HepG2 (cell line): ENCODE measurements around the gene CTCF. TPM values are rescaled to one million over a fixed set of nuclear protein-coding genes. Genes with fewer than 3 reads are reported as not detected.

Experiments
- CREM ChIP-seq, 2 experiments: sonication (generic) in 1 of 2; formaldehyde crosslinking in 1 of 2; IDR thresholded peaks; 2 replicates each; pipeline versions ENCODE4 v1.4.0 to v1.6.1; 2016 to 2020; ENCODE audit warnings: antibody characterized with exemption in 1 of 2, mild to moderate bottlenecking in 1 of 2, missing genetic modification reagents in 1 of 2
- TOE1 ChIP-seq: sonication (generic); formaldehyde crosslinking; IDR thresholded peaks from 2 replicates; pipeline ENCODE4 v1.4.0; 2020; ENCODE audit warnings: mild to moderate bottlenecking, missing genetic modification reagents
- ZNF17 ChIP-seq: sonication (generic); formaldehyde crosslinking; IDR thresholded peaks from 2 replicates; pipeline ENCODE4 v1.5.0; 2020; ENCODE audit warnings: mild to moderate bottlenecking, missing genetic modification reagents
- ZNF577 ChIP-seq: sonication (generic); formaldehyde crosslinking; IDR thresholded peaks from 2 replicates; pipeline ENCODE4 v1.4.0; 2020; ENCODE audit warnings: mild to moderate bottlenecking, low read depth, missing genetic modification reagents, borderline replicate concordance
- ZNF672 ChIP-seq: sonication (generic); formaldehyde crosslinking; IDR thresholded peaks from 2 replicates; pipeline ENCODE4 v1.8.1; 2022; ENCODE audit warnings: missing genetic modification reagents
- polyA plus RNA-seq, 8 experiments: library from polyadenylated mRNA; depleted of rRNA in 3 of 8; stranded (reverse) in 7 of 8; unstranded in 1 of 8; fragments of >200 nt; fragmentation: Illumina TruSeq in 4 of 8; extraction: Trizol in 4 of 8; gene quantifications; 2 replicates each; pipeline versions ENCODE4 v1.2.1 to v1.2.3, GENCODE V29; 2011 to 2016; ENCODE audit warnings: low read depth in 4 of 8, missing spikeins in 1 of 8, mixed read lengths in 1 of 8; ENCODE audit not compliant: insufficient read depth in 1 of 8
- total RNA-seq, 5 experiments: library from RNA; depleted of rRNA; stranded (reverse); fragments of >200 nt; fragmentation: Illumina TruSeq; extraction: Trizol; gene quantifications; 2 replicates each; pipeline ENCODE4 v1.2.3, GENCODE V29; 2016; ENCODE audit warnings: low read depth in 1 of 5
- TF ChIP-seq, protein P1 (sequence below): sonication (generic); formaldehyde crosslinking; IDR thresholded peaks from 2 replicates; pipeline ENCODE4 v1.9.0; 2021; ENCODE audit warnings: missing genetic modification reagents, borderline replicate concordance
- TF ChIP-seq, protein P2 (sequence below): sonication (generic); formaldehyde crosslinking; IDR thresholded peaks from one replicate; pipeline ENCODE4 v1.5.1; 2020; ENCODE audit warnings: mild to moderate bottlenecking, missing genetic modification reagents; ENCODE audit errors: not compliant biosample characterization

Gene CTCF
- total and polyA plus RNA-seq, 2 of the 13 experiments (the other 11 are each of a cell fraction or from before 2014, with no cell fraction given): 19.5 to 37.5 TPM

DNA sequence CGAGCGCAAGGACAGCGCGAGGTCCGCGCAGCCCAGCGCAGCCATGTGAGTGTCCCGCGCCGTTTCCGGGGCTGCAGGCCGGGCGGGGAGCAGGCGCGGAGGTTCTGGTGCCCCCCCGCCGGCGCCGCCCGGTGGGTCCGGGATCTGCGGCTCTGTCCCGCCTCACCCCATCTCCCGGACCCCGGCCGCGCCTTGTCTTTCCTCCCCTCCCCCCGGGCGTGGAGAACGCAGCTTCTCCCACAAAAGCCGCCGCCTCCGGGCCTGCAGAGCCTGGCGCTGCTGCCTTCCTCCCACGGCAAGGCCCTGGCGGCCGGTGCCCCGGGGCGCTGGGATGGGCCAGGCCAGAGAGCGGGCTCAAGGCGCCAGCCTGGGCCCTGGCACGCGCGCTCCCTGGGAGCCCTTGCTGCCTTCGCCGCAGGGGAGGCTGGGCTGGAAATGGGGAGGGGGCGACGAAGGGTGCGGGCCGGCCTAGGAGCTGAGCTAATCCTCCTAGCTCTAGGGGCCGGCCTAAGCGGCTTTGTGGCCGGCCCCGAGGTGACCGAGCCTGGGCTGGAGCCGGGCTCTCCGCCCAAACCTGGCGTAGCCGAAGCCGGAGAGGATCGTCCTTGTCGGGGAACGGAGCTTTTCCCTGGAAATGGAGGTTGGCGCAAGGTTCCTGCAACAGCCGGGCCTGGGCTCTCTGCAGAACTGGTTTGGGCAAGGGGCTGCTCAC lies 33.3 kb upstream of the CTCF start (continued):
- TF ChIP-seq, protein P1, sequence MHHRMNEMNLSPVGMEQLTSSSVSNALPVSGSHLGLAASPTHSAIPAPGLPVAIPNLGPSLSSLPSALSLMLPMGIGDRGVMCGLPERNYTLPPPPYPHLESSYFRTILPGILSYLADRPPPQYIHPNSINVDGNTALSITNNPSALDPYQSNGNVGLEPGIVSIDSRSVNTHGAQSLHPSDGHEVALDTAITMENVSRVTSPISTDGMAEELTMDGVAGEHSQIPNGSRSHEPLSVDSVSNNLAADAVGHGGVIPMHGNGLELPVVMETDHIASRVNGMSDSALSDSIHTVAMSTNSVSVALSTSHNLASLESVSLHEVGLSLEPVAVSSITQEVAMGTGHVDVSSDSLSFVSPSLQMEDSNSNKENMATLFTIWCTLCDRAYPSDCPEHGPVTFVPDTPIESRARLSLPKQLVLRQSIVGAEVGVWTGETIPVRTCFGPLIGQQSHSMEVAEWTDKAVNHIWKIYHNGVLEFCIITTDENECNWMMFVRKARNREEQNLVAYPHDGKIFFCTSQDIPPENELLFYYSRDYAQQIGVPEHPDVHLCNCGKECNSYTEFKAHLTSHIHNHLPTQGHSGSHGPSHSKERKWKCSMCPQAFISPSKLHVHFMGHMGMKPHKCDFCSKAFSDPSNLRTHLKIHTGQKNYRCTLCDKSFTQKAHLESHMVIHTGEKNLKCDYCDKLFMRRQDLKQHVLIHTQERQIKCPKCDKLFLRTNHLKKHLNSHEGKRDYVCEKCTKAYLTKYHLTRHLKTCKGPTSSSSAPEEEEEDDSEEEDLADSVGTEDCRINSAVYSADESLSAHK (CRISPR knock-in tag): peak; percentile 12; the same call in 1 of the 2 replicates
- no peak for TF ChIP-seq TOE1
- no peak for TF ChIP-seq ZNF577
- TF ChIP-seq, protein P2, sequence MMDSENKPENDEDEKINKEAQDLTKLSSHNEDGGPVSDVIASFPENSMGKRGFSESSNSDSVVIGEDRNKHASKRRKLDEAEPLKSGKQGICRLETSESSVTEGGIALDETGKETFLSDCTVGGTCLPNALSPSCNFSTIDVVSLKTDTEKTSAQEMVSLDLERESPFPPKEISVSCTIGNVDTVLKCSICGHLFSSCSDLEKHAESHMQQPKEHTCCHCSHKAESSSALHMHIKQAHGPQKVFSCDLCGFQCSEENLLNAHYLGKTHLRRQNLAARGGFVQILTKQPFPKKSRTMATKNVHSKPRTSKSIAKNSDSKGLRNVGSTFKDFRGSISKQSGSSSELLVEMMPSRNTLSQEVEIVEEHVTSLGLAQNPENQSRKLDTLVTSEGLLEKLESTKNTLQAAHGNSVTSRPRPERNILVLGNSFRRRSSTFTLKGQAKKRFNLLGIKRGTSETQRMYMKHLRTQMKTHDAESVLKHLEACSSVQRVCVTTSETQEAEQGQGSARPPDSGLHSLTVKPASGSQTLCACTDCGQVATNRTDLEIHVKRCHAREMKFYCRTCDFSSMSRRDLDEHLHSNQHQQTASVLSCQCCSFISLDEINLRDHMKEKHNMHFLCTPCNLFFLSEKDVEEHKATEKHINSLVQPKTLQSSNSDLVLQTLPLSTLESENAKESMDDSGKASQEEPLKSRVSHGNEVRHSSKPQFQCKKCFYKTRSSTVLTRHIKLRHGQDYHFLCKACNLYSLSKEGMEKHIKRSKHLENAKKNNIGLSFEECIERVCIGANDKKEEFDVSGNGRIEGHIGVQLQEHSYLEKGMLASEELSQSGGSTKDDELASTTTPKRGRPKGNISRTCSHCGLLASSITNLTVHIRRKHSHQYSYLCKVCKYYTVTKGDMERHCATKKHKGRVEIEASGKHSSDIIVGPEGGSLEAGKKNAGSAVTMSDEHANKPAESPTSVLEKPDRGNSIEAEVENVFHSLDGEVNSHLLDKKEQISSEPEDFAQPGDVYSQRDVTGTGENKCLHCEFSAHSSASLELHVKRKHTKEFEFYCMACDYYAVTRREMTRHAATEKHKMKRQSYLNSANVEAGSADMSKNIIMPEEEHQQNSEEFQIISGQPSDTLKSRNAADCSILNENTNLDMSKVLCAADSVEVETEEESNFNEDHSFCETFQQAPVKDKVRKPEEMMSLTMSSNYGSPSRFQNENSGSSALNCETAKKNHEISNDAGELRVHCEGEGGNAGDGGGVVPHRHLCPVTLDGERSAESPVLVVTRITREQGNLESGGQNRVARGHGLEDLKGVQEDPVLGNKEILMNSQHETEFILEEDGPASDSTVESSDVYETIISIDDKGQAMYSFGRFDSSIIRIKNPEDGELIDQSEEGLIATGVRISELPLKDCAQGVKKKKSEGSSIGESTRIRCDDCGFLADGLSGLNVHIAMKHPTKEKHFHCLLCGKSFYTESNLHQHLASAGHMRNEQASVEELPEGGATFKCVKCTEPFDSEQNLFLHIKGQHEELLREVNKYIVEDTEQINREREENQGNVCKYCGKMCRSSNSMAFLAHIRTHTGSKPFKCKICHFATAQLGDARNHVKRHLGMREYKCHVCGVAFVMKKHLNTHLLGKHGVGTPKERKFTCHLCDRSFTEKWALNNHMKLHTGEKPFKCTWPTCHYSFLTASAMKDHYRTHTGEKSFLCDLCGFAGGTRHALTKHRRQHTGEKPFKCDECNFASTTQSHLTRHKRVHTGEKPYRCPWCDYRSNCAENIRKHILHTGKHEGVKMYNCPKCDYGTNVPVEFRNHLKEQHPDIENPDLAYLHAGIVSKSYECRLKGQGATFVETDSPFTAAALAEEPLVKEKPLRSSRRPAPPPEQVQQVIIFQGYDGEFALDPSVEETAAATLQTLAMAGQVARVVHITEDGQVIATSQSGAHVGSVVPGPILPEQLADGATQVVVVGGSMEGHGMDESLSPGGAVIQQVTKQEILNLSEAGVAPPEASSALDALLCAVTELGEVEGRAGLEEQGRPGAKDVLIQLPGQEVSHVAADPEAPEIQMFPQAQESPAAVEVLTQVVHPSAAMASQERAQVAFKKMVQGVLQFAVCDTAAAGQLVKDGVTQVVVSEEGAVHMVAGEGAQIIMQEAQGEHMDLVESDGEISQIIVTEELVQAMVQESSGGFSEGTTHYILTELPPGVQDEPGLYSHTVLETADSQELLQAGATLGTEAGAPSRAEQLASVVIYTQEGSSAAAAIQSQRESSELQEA (CRISPR knock-in tag): no peak
- no peak for TF ChIP-seq CREM (IDR thresholded peaks at IDR 0.05)
- TF ChIP-seq CREM (CRISPR knock-in tag; IDR thresholded peaks at IDR 0.05): no peak
- no peak for TF ChIP-seq ZNF672 (CRISPR knock-in tag)
- no peak for TF ChIP-seq ZNF17 (CRISPR knock-in tag)
